ENCODE results near the gene SORCS3.

The SORCS3 gene

DNA sequence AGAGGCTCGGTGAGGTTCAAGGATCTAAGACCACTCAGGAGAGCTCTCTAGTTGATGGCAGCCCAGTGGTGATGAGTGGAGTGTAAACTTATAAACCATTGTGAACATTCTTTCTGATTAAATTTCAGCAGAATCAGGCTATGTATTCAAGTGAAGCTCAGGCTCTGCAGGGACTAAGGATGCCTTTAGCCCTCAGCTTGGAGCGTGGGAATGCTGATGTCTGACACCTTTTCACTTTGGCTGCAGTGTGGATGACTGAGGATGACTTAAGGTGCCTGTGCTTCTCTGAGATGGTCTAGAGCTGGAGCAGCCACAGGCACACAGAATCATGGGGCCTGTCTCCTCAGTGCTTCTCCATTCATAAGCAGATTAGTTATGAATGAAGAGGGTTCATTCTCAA lies 150.4 kb downstream of the SORCS3 start:
- H3K27ac Mint-ChIP-seq, result no peak overlapping the region
- no peaks in the 10 kb centered on the region for H3K4me1 Mint-ChIP-seq
- H3K36me3 Mint-ChIP-seq, result no peaks in the 10 kb centered on the region
- no peak for ATAC-seq (replicated peaks)
- no peaks in the 10 kb centered on the region for H3K27me3 Mint-ChIP-seq
- H3K9me3 Mint-ChIP-seq, result peaks cover 0 to 14% of the 10 kb centered on the region in 2 donors
- no peak for DNase-seq
- no peak overlapping the region for H3K4me3 Mint-ChIP-seq

DNA sequence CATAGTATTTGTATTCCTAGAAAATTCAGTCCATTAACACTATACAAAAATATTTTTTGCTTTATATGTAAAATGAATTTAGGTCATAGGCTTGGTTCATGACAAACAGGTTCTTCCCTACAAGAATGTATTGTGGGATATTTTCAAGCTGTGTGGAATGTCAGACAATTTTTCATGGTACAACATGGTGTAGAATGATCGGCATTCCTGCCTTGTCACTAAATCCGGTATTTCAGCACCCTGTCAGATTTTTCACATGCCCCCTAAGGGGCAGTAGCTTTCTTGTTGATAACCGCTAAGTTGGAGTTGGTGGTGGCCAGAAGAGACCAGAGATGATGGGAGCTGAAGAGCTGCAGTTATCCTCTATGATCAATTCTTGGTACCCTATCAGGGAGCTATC lies 154.3 kb downstream of the SORCS3 start:
- Mint-ChIP-seq H3K27me3 (no peaks in the 10 kb centered on the region), H3K4me3 (no peak overlapping the region), H3K36me3 (no peaks in the 10 kb centered on the region), H3K4me1 (no peaks in the 10 kb centered on the region), H3K9me3 (peaks cover 0 to 5% of the 10 kb centered on the region in 2 donors), H3K27ac (no peak overlapping the region)
- DNase-seq (no peak), ATAC-seq (replicated peaks) (no peak)

DNA sequence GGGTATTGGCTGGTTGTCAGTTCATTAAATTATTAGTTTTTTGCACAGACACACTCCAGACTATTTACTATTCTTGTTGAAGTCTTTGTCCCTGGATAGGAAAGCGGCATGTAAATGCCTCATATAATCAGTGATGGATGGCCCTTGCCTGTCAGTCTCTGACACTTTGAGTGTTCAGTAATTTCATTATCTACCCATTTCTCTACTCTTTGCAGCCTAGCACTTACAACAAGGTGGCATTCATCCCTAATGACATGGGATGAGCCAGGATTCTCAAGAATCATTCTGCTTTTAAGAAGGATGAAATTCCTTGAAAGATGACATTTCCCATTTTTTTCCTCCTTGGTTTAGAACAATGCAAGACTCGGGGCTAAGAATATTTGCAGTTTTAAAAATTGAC lies 155.7 kb downstream of the SORCS3 start:
- ATAC-seq (replicated peaks), result no peak
- H3K9me3 Mint-ChIP-seq, result peaks cover 0 to 3% of the 10 kb centered on the region in 2 donors
- no peaks in the 10 kb centered on the region for H3K4me1 Mint-ChIP-seq
- H3K36me3 Mint-ChIP-seq, result no peaks in the 10 kb centered on the region
- H3K27me3 Mint-ChIP-seq, result no peaks in the 10 kb centered on the region
- H3K4me3 Mint-ChIP-seq, result no peak overlapping the region
- DNase-seq, result no peak
- H3K27ac Mint-ChIP-seq, result no peak overlapping the region

DNA sequence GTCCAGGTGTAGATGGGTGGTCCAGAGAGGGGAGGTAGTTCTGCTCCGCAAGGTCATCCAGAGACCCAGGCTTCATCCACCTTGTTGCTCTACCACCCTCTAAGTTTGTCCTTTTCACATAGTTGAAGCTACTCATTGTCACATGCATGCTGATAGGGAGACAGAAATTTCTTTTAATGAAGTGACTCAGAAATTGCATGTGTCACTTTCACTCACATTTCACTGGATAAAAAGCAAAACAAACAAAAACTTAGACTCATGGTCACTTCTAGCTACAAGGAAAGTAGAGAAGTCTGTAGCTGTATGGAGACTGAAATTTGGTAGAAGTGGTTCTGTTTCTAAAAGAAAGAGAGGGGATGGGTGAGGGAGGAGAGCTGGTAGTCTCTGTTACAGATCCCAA lies 161.9 kb downstream of the SORCS3 start:
- no peak overlapping the region for H3K4me3 Mint-ChIP-seq
- H3K9me3 Mint-ChIP-seq, result peaks cover 0 to 2% of the 10 kb centered on the region in 2 donors
- DNase-seq (no peak), ATAC-seq (replicated peaks) (no peak)
- no peak overlapping the region for H3K27ac Mint-ChIP-seq
- H3K27me3 Mint-ChIP-seq, result no peaks in the 10 kb centered on the region
- no peaks in the 10 kb centered on the region for H3K36me3 Mint-ChIP-seq
- H3K4me1 Mint-ChIP-seq, result no peaks in the 10 kb centered on the region

DNA sequence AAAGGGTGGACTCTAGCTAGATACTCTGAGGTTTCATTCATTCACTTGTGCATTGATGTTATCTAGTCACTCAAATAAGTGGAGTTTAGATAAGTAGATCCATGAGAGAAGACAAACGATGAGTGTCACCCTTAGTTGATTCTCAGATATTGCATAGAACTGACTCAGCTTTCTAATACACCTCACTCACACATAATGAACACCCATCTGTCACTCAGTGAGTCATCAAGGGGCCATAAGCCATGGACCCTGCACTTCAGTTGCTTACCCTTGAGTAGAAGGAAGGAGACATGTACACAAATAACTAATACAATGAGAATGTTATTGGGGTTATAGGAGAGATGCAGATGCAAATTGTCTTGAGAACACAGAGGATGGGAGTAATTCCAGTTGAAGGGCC lies 163.8 kb downstream of the SORCS3 start:
- Mint-ChIP-seq H3K36me3 (no peaks in the 10 kb centered on the region), H3K9me3 (peaks cover 0 to 2% of the 10 kb centered on the region in 2 donors), H3K27me3 (no peaks in the 10 kb centered on the region), H3K27ac (no peak overlapping the region), H3K4me3 (no peak overlapping the region), H3K4me1 (no peaks in the 10 kb centered on the region)
- ATAC-seq (replicated peaks), result no peak
- DNase-seq, result no peak

DNA sequence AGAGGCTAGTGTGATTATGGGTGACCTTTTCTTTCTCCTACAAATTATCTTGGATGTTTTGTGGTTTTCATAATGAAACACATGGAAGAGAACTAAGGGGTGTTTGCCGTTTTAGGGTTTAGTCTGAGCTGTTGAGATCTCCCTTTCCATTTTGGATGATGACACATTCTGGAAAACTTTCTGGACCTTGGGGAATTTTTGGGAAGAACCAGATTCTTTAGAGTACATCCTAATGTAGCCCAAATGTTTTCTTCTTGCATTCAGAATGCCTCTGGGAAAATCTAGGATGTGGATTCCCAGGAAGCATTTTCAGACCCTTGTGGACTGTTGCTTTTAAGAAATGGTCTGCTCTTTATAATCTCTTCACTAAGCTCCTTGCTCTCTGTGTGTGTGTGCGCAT lies 165.7 kb downstream of the SORCS3 start:
- no peak overlapping the region for H3K27ac Mint-ChIP-seq
- H3K27me3 Mint-ChIP-seq, result no peaks in the 10 kb centered on the region
- H3K9me3 Mint-ChIP-seq, result peaks cover 0 to 2% of the 10 kb centered on the region in 2 donors
- ATAC-seq (replicated peaks) (no peak), DNase-seq (no peak)
- no peaks in the 10 kb centered on the region for H3K36me3 Mint-ChIP-seq
- H3K4me1 Mint-ChIP-seq, result no peaks in the 10 kb centered on the region
- H3K4me3 Mint-ChIP-seq, result no peak overlapping the region

DNA sequence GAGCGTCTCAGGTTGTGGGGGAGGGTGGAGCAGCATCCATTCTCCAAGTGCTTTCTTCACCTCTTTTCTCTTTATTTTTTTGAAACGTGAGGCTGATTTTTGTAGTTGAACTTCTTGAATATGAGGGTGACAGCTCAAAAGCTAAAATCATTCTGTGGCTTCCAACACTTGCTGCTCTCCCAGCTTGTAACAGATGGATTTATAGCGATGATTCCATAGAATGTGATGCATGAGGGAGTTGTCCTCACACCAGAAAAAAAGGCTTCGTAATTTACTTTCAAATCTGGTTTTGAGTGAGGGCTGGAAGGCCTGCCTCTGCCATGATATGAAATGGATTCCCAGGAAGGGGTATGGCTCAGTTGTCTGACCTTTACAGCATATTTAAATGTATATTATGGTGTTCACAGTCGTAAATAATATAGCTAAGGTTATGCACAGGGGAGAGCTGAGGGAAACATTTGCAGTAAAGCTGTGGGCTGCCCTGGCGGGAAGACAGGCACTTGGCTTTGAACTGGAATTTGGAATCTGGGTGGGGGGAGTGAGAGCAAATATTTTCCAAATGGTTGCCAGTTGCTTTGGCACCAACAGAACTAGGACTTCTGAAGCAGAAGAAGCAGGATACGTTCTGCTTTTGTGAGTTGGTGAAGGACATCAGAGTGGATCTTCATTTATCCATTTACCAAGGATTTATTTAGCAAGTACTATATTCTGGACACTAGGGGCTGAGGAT lies 166.7 kb downstream of the SORCS3 start:
- DNase-seq, result no peak
- no peaks in the 10 kb centered on the region for H3K36me3 Mint-ChIP-seq
- peaks cover 0 to 2% of the 10 kb centered on the region in 2 donors for H3K9me3 Mint-ChIP-seq
- H3K27me3 Mint-ChIP-seq, result no peaks in the 10 kb centered on the region
- no peaks in the 10 kb centered on the region for H3K4me1 Mint-ChIP-seq
- H3K27ac Mint-ChIP-seq, result no peak overlapping the region
- ATAC-seq (replicated peaks), result no peak
- H3K4me3 Mint-ChIP-seq, result no peak overlapping the region

DNA sequence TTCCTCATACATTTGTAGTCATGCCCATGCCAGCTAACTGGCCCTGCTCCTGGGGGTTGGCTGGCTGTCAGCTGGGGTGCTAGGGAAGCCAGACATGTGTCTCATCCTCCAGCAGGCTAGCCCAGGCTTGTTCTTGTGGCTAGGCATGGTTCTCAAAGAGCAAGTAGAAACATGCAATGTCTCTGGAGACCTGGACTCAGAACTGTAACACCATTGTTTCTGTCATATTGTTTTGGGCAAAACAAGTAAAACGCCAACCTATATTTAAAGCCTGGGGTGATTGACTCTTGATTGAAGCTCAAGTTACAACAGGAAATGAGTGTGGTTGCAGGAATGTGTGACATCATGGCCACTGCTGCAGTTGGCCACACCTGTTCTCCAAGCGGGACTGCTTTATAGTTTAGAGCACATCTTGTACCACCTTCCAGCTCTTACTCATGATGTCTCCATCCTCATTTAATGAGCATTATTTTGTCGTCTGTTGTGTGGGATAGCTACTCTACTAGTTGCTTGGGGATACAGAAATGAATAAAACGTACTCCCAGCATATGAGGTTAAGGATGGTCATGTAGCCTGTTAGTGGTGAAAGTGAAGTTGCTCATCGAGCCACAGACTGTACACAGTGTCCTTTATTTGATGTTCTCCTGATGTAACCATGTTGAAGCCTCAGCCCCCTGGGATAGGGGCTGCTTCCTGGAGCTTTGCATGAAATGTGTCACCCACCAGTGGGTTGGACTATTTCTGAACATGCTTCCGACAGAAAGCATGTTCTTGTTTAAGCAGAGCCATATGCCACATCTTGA lies 168.4 kb downstream of the SORCS3 start:
- no peak for ATAC-seq (replicated peaks)
- H3K36me3 Mint-ChIP-seq, result no peaks in the 10 kb centered on the region
- no peak for DNase-seq
- no peak overlapping the region for H3K4me3 Mint-ChIP-seq
- H3K27me3 Mint-ChIP-seq, result peaks cover 0 to 6% of the 10 kb centered on the region in 2 donors
- no peak overlapping the region for H3K27ac Mint-ChIP-seq
- no peaks in the 10 kb centered on the region for H3K4me1 Mint-ChIP-seq
- peaks cover 0 to 3% of the 10 kb centered on the region in 2 donors for H3K9me3 Mint-ChIP-seq

DNA sequence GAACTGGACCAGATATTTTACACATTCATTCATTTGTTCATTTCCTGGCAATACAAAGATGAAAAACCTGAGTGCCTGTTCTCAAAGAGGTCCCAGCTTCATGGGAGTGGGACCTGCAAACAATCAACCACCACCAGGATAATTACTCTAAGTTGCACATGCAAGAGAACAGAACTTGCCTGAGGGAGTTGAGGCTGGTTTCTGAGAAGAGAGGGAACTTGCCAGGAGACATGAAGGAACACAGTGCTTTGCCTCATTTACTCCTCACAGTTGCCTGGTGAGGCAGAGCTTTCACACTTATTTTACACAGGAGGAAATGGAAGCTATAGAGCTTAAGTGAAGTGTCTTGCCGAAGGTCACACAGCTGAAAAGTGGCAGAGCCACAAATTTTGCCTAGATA lies 170.1 kb downstream of the SORCS3 start:
- no peak for ATAC-seq (replicated peaks)
- peaks cover 0 to 6% of the 10 kb centered on the region in 2 donors for H3K27me3 Mint-ChIP-seq
- no peak for DNase-seq
- no peak overlapping the region for H3K27ac Mint-ChIP-seq
- peaks cover 0 to 3% of the 10 kb centered on the region in 2 donors for H3K9me3 Mint-ChIP-seq
- H3K4me1 Mint-ChIP-seq, result no peaks in the 10 kb centered on the region
- H3K36me3 Mint-ChIP-seq, result no peaks in the 10 kb centered on the region
- no peak overlapping the region for H3K4me3 Mint-ChIP-seq

DNA sequence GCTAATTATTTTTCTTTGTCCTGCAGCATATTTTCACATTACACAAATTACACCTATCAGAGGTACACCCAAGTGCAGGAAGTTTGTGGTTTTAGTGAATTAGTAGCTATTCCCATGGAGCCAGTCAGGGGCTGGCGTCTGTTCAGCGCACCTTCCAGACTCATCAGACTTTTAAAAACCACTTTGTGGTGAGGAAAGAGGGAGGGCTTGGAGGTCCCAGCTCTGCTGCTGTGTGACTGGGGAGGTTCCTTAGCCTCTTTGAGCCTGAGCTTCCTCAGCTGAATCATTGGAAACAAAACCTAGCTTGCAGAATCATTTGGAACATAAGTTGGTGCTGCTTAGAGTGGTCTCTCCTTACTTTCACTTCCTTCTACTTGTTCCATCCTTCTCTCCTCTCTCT lies 175.4 kb downstream of the SORCS3 start:
- no peak for ATAC-seq (replicated peaks)
- Mint-ChIP-seq H3K27ac (no peak overlapping the region), H3K9me3 (peaks cover 0 to 2% of the 10 kb centered on the region in 2 donors), H3K36me3 (no peaks in the 10 kb centered on the region), H3K27me3 (peaks cover 4 to 6% of the 10 kb centered on the region in 2 donors), H3K4me1 (no peaks in the 10 kb centered on the region), H3K4me3 (no peak overlapping the region)
- DNase-seq, result no peak

DNA sequence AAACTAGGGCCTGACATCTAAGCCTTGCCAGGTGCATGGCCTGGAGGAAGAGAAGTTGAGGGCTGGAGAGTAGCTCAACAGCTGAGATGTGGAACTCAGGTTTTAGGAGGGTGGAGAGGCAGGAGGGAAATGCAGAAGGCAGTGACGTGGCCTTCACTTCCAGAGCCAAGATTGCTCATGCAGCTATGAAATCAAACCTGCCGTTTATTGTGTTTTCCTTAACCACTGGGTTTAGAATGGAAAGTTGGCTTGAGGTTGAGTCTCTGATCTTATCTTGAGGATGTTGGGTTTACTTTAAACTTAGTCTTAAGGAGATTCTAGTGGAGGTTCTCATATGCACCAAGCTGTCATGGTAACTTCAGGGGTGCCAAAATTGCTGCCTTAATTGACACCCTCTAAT lies 178.6 kb downstream of the SORCS3 start:
- Mint-ChIP-seq H3K9me3 (peaks cover 3 to 4% of the 10 kb centered on the region in 2 donors), H3K27ac (no peak overlapping the region), H3K4me3 (no peak overlapping the region)

DNA sequence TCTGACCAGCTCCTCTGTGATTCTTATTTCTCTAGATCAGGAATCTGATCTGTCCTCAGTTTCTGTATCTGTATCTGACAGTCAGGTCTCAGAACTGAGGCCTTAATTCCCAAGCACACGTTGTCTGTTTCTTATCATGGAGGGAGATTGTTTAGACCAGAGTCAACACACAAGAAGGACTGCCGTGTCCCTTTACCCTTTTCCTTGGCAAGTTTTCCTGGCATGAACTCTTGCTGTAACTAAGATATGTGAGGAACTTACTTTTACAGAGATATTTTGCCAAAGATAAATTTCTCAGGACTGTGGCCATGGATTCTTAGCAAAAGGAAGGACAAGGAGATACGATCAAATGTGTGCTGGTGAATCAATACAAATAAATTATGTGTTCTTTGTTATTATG lies 181.0 kb downstream of the SORCS3 start:
- H3K27ac Mint-ChIP-seq, result no peak overlapping the region
- no peaks in the 10 kb centered on the region for H3K4me1 Mint-ChIP-seq
- ATAC-seq (replicated peaks), result no peak
- no peak overlapping the region for H3K4me3 Mint-ChIP-seq
- peaks cover 0 to 4% of the 10 kb centered on the region in 2 donors for H3K27me3 Mint-ChIP-seq
- peaks cover 9 to 11% of the 10 kb centered on the region in 2 donors for H3K9me3 Mint-ChIP-seq
- no peak for DNase-seq
- no peaks in the 10 kb centered on the region for H3K36me3 Mint-ChIP-seq

More for the DNA sequence above, 178.6 kb downstream of the SORCS3 start:
- H3K36me3 Mint-ChIP-seq, result no peaks in the 10 kb centered on the region
- DNase-seq (no peak), ATAC-seq (replicated peaks) (no peak)
- H3K4me1 Mint-ChIP-seq, result no peaks in the 10 kb centered on the region
- H3K27me3 Mint-ChIP-seq, result peaks cover 0 to 4% of the 10 kb centered on the region in 2 donors

DNA sequence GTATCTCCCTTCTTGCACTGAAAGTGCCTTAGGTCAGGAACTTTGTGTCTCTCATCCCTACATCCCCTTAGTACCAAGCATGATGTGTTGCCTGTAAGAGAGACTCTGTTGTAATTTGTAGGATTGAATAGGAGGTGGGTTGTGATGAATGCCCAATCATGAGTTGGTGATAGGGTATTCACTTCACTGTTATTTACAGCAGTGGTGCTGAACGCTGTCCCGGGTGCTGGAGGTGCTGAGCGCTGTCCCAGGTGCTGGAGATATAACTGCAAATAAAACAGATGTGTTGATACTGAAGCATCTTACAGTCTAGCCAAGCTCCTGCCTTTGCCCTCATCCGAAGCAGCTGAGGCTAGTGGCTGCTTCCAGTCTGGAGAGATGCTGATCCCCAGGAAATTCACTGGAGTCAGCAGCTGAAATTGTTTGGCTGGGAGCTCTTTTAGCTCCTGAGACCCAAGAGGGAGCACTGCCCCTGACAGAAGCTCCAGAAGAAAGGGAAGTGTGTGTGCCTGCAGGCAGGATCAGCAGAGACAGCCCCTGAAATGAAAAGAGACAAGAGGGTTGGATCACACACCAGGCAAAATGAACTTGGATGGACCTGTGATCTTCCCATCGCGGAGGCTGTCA lies 183.4 kb downstream of the SORCS3 start:
- Mint-ChIP-seq H3K9me3 (peaks cover 9 to 11% of the 10 kb centered on the region in 2 donors), H3K27me3 (no peaks in the 10 kb centered on the region), H3K4me1 (no peaks in the 10 kb centered on the region), H3K36me3 (no peaks in the 10 kb centered on the region), H3K27ac (no peak overlapping the region), H3K4me3 (no peak overlapping the region)
- no peak for ATAC-seq (replicated peaks)
- no peak for DNase-seq

DNA sequence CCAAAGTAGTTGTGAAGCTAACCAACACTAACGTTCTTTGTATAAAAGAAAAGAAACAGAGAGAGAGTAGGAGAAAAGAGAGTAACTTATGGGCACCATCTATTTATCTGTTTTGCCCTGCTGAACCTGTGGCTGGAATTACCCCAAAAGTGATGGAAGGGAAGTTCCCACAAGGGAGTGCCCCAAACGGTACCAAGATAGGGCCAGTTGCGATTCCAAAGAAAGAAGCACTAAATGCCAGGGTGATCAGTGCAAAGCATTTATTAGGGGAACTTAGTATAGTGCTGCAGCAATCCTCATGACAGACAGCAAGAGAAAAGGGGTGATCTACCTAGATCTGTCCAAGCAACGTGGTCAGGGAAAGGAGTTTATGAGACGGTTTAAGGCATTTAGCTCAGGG lies 190.2 kb downstream of the SORCS3 start:
- DNase-seq (no peak), ATAC-seq (replicated peaks) (peak in 1 of 2 donors; percentile 31)
- H3K4me1 Mint-ChIP-seq, result no peaks in the 10 kb centered on the region
- H3K36me3 Mint-ChIP-seq, result no peaks in the 10 kb centered on the region
- H3K4me3 Mint-ChIP-seq, result no peak overlapping the region
- no peak overlapping the region for H3K27ac Mint-ChIP-seq
- H3K27me3 Mint-ChIP-seq, result no peaks in the 10 kb centered on the region
- peaks cover 3 to 6% of the 10 kb centered on the region in 2 donors for H3K9me3 Mint-ChIP-seq

DNA sequence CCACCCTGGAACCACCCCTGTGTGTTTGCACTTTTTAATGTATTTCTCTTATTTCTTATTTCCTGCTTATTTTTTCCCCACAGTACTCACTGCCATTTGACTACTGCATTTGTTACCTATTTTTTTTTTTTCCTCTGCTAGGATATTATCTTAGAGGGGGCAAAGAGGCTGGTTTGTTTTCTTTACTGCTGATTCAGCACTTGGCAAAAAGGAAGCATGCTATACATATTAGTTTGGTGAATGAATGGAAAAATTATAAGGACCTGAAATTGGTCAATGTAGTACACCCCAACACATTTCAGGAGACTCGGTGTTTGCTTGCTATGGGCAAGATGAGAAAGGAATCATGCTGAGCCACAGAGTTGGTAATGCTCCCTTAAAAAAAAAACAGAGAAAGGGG lies 193.5 kb downstream of the SORCS3 start:
- no peaks in the 10 kb centered on the region for H3K36me3 Mint-ChIP-seq
- no peaks in the 10 kb centered on the region for H3K27me3 Mint-ChIP-seq
- H3K4me1 Mint-ChIP-seq, result no peaks in the 10 kb centered on the region
- peaks cover 3% of the 10 kb centered on the region in 2 donors for H3K9me3 Mint-ChIP-seq
- DNase-seq (no peak), ATAC-seq (replicated peaks) (no peak)
- H3K27ac Mint-ChIP-seq, result no peak overlapping the region
- H3K4me3 Mint-ChIP-seq, result no peak overlapping the region

Measured in stimulated activated naive B cell treated with anti-CD40 and anti-IgM and Interleukin-4, amounts not matched to agents 10 μg/mL and 1 μg/mL and 100 μg/mL, for 72 hours (primary cell).